GM10248 (cell line): ENCODE results near the gene R3HDM4.

ENCODE experiments used
- CTCF ChIA-PET: fragments of 300-600 bp; sonication (Branson Sonifier 250); formaldehyde crosslinking; extraction: SDS; loops from one replicate; lab custom pipeline; 2021; ENCODE audit warnings: antibody characterized with exemption; lab: Yijun Ruan, JAX
- POLR2A ChIA-PET: fragments of 350-650 bp; sonication (Branson Sonifier 250); formaldehyde crosslinking; extraction: SDS; loops from one replicate; lab custom pipeline; 2020; ENCODE audit warnings: antibody characterized with exemption; lab: Yijun Ruan, JAX
- DNase-seq: peaks from one replicate; pipeline ENCODE4 v3.0.0; 2012; ENCODE audit errors: extremely low spot score
- TF ChIP-seq, protein P1 (sequence below): IDR thresholded peaks from 2 replicates; pipeline ENCODE4 v1.5.1; 2012; ENCODE audit warnings: mild to moderate bottlenecking, low read depth; ENCODE audit errors: extremely low read depth, missing control alignments, control extremely low read depth

The R3HDM4 gene

DNA sequence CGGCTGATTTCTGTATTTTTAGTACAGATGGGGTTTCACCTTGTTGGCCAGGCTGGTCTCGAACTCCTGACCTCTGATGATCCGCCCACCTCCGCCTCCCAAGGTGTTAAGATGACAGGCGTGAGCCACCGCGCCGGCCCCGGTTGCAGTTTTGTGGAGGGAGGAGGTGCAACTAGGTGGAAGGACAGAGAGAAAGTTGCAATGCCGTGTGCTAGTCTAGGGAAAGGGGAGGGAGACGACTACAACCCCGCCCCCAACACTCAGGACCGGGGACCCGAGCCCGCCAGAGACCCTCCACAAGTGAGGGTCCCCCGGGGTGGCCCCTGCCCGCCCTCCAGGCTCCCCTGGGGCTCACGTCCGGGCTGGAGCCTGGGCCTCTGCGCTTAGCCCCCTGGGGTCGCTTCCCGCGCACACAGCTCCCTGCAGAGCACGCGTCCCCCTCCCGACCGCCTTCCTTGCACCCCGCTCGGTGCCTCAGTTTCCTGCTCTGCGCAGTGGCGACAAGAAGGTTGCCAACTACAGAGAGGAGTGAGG is 11.6 kb upstream of the R3HDM4 start:
- POLR2A ChIA-PET, result no interaction called here
- CTCF ChIA-PET, result interaction anchor here (1.0 to 7.1 kb wide), 9 partner anchors 8 to 319 kb away, joined by 3 to 136 read pairs (median 5); partner anchors contain the start of gene WDR18
- no peak for DNase-seq
- TF ChIP-seq, protein P1, sequence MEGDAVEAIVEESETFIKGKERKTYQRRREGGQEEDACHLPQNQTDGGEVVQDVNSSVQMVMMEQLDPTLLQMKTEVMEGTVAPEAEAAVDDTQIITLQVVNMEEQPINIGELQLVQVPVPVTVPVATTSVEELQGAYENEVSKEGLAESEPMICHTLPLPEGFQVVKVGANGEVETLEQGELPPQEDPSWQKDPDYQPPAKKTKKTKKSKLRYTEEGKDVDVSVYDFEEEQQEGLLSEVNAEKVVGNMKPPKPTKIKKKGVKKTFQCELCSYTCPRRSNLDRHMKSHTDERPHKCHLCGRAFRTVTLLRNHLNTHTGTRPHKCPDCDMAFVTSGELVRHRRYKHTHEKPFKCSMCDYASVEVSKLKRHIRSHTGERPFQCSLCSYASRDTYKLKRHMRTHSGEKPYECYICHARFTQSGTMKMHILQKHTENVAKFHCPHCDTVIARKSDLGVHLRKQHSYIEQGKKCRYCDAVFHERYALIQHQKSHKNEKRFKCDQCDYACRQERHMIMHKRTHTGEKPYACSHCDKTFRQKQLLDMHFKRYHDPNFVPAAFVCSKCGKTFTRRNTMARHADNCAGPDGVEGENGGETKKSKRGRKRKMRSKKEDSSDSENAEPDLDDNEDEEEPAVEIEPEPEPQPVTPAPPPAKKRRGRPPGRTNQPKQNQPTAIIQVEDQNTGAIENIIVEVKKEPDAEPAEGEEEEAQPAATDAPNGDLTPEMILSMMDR, result no peak

DNA sequence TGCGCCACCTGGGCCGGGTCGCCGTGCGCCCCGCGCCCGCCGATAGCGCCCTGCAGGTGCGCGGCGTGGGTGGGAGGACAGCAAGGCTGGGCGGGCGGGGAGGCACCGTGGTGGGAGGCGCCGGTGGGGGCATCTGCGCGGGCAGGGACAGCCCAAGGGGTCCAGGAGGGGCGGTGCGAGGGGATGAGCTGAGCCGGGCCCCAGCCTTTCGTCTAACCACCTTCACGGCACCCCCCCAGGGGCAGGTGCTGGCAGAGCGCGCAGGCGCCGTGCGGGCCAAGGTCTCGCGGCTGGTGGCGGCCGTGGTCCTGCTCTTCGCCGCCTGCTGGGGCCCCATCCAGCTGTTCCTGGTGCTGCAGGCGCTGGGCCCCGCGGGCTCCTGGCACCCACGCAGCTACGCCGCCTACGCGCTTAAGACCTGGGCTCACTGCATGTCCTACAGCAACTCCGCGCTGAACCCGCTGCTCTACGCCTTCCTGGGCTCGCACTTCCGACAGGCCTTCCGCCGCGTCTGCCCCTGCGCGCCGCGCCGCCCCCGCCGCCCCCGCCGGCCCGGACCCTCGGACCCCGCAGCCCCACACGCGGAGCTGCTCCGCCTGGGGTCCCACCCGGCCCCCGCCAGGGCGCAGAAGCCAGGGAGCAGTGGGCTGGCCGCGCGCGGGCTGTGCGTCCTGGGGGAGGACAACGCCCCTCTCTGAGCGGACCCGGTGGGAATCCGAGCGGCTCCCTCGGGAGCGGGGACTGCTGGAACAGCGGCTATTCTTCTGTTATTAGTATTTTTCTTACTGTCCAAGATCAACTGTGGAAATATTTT is 7.2 kb upstream of the R3HDM4 start:
- DNase-seq, result peak; percentile 71
- ChIA-PET POLR2A (no interaction called here), CTCF (interaction anchor here (0.9 to 7.1 kb wide), 11 partner anchors 12 to 325 kb away, joined by 3 to 136 read pairs (median 4); partner anchors contain the start of gene WDR18)
- TF ChIP-seq, protein P1, result no peak

DNA sequence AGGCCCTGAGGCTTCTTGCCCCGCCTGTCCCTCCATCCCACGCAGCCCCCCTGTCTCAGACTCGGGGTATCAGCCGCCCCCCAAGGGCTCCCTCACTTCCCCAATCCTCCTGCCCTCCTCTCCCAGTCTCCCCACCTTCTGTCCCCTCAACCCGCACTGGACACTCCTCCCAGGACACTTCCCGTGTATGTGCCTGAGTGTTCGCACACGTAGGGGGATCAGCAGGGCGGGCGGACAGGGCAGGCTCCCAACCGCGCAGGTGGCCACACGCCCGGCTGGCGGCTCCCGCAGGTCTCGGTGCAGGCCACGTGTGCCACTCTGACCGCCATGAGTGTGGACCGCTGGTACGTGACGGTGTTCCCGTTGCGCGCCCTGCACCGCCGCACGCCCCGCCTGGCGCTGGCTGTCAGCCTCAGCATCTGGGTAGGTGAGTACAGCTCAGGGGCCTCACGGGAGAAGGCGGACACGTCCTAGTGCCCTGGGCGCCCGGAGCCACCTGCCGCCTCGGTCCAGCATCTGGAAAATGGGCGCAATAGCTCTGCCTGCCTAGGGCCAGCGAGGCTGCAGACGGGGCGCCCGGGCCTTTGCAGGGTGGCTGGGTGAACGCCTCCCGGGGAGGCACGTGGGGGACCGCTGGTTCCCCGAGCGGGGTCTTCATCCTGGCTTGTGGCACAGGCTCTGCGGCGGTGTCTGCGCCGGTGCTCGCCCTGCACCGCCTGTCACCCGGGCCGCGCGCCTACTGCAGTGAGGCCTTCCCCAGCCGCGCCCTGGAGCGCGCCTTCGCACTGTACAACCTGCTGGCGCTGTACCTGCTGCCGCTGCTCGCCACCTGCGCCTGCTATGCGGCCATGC is 6.4 kb upstream of the R3HDM4 start:
- no peak for DNase-seq
- CTCF ChIA-PET, result interaction anchor here (0.9 to 7.1 kb wide), 8 partner anchors 12 to 326 kb away, joined by 3 to 136 read pairs (median 6); partner anchors contain the start of gene WDR18
- POLR2A ChIA-PET, result no interaction called here
- TF ChIP-seq, protein P1, result no peak

DNA sequence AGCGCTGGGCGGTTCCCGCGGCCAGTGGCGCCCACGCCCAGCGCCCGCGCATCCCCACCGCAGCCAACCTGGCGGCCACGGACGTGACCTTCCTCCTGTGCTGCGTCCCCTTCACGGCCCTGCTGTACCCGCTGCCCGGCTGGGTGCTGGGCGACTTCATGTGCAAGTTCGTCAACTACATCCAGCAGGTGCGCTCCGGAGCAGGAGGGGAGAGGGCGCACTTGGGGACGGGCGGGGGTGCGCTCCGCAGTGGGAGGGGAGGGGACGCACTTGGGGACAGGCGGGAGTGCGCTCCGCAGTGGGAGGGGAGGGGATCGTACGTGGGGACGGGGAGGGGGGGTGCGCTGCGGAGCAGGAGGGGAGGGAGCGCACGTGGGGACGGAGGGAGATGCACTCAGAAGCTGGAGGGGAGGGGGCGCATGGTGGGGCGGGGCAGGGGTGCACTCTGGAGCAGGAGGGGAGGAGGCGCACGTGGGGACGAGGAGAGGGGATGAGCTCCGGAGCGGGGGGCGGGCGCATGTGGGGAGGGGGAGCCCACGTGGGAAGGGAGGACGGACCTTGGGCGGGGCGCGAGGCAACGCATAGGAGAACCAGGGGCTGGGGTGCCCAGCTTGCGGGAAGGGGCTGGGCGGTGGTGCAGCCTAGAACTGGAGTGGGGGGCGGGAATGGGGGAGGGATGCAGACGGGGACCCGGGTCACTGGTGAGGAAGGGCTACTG is 5.6 kb upstream of the R3HDM4 start:
- DNase-seq, result no peak
- POLR2A ChIA-PET, result no interaction called here
- CTCF ChIA-PET, result interaction anchor here (0.9 to 7.1 kb wide), 5 partner anchors 10 to 66 kb away, joined by 3 to 136 read pairs (median 24); partner anchors contain the start of gene WDR18
- TF ChIP-seq, protein P1, result no peak

DNA sequence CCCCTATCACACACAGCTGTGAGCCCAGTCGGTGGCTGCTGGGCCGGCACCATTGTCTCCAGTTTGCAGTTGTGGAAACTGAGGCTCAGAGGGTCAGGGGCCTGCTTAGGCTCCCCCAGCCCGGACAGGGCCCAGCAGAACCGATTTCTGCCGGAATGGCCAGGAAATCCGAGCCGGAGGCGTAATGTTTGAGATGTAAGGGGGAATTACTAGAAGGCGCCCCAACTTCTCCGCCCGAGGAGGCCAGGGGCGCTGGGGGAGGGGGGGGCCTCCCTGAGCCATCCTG is 5.1 kb upstream of the R3HDM4 start:
- ChIA-PET CTCF (interaction anchor here (0.9 to 4.1 kb wide), 2 partner anchors 9 to 54 kb away, joined by 3 to 26 read pairs; no protein-coding TSS in a partner anchor), POLR2A (no interaction called here)
- TF ChIP-seq, protein P1, result no peak
- DNase-seq, result no peak
